DMS153 (cell line): ENCODE results near the gene NRGN.

Experiments
- DNase-seq: peaks from one replicate; lab custom pipeline; 2025; lab: John Stamatoyannopoulos, UW

Gene NRGN

DNA sequence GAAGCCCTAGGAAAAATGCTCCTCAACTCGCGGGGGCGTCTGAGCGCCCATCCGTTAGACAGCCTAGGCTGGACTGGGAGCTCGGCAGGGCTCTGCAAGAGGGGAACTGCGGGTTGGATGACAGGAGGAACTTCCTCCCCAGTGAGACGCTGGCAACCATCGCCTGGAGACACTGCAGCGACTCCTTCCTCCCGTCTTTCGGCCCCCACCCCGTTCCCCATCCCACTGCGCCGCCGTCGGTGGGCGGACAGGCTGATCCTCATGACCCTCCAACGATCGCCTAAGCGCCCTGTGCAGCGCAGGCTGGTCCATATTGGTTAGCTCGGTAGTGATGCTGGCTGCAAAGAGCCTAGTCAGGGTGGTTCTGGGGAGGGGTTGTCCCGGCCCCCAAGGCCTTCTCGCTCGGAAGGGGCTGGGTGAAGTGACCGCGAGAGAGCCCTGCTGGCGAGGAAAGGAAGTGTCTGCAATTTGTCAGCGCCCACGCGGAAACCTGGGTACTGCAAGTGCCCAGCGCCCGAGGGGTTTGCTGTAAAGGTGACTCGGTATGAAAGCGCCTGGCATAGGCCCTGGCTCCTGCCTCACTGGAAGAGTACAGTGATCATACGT, 638 bp downstream of the NRGN start:
- no peak for DNase-seq

DNA sequence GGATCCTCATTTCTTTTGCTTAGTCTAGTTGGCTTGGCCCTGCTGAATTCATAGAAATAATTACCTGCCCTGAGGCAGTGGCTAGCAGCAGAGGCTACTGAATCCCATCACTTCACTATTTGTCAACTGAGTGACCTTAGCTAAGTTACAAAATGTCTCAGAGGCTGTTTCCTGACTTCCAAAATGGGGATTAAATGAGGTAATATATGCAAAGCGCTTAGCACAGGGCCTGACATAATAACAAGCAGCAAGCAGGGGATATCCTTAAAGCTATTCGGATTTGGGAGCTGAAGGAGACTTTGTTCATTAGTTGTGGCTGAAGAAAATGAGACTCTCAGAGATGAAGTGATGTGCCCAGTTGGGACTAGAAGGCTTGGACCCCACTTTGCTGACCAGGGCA, 2.8 kb downstream of the NRGN start:
- DNase-seq: no peak

DNA sequence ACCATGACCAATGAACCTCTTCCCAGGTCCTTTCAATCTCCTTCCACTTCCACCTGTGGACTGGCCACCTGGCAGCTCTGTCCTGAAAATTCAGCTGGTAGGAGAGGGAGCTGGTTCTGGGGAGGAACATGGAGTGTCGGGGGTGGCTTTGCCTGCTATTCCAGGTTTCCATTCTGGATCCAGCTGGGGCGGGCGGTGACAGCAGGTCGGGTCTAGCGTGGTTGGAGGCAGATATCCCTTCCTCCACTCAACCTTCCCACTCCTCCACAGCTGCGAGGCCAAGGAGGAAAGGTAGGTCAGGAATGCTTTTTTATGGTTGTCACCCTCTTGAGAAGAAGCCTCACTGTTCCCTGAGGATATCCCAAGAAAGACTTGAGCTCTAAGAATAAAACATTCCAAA, 3.3 kb downstream of the NRGN start:
- DNase-seq: no peak

DNA sequence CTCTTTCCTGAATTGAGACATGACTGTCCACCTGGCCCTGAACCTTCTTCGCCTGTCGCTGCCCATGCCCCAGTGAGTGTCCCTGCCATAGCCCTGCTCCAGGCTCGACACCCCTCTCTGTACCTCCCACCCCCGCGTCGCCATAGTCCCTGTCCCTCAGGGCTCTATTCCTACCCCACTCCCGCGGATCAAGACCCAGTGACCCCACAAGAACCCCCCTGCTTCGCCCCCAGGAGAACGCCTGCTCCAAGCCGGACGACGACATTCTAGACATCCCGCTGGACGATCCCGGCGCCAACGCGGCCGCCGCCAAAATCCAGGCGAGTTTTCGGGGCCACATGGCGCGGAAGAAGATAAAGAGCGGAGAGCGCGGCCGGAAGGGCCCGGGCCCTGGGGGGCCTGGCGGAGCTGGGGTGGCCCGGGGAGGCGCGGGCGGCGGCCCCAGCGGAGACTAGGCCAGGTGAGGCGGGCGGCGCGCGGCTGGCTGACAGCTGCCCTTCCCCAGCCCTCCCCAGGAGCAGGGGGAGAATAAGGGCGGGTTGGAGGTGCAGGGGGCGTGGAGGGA, 5.6 kb downstream of the NRGN start:
- DNase-seq: no peak

DNA sequence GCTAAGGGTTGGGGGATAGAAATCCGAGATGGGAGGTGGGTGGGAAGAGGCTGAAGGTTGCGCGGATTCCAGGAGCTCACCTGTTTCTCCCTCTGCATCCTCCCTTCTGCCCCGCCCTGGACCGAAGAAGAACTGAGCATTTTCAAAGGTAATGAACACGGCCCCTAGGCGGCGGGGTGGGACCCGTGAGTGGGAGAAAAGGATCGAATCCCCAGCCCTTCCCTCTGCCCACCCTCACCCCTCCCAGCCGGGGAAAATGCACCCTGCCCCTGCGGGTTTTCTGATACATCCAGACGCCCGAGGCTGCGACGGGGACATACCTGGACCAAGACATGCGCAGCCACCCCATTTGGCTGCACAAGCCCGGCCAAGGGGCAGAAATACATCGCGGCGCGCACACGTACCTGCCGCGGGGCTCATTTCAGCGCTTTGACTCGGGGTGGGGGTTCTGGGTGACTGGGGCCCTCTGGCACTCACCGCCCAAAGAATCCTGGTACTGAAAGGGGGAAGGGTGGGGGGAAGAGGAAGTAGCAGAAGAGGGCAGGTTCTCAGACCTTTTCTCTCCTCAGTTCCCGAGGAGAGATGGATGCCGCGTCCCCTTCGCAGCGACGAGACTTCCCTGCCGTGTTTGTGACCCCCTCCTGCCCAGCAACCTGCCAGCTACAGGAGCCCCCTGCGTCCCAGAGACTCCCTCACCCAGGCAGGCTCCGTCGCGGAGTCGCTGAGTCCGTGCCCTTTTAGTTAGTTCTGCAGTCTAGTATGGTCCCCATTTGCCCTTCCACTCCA, 6.3 kb downstream of the NRGN start:
- no peak for DNase-seq

GRCh38 chr11:124746621-124747243, 7.0 kb downstream of the NRGN start:
- DNase-seq: peak; percentile 47

- no peak for DNase-seq
Measured at GRCh38 chr11:124747406-124748099, 7.8 kb downstream of the NRGN start.

GRCh38 chr11:124748100-124748418, 8.3 kb downstream of the NRGN start:
- DNase-seq: no peak

GRCh38 chr11:124748481-124749343, 9.0 kb downstream of the NRGN start:
- DNase-seq: no peak

DNA sequence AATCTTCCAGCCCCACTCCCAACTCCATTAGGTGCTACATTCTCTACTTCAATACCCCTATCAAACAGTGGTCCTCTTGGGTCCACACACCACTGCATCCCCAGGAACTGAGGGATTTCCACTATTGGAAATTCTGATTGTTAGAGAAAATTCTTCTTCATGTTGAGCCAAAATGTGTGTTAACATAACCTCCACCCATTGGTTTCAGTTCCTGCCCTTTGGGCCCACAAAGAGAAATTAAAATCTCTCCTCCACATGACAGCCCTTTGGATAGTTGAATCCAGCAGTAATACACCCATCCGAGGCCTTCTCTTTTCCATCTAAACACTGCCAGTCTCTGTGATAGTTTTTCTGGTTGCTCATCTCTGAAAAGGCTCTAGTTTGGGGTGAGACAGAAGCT, 10.2 kb downstream of the NRGN start:
- no peak for DNase-seq

- no peak for DNase-seq
Measured at GRCh38 chr11:124751391-124751740, 11.6 kb downstream of the NRGN start.

GRCh38 chr11:124751741-124752470, 12.2 kb downstream of the NRGN start, which contains the start of gene VSIG2:
VSIG2 (minus strand) TSS chr11:124752255; CDS start chr11:124752137, 118 bp downstream.
- DNase-seq: no peak

DNA sequence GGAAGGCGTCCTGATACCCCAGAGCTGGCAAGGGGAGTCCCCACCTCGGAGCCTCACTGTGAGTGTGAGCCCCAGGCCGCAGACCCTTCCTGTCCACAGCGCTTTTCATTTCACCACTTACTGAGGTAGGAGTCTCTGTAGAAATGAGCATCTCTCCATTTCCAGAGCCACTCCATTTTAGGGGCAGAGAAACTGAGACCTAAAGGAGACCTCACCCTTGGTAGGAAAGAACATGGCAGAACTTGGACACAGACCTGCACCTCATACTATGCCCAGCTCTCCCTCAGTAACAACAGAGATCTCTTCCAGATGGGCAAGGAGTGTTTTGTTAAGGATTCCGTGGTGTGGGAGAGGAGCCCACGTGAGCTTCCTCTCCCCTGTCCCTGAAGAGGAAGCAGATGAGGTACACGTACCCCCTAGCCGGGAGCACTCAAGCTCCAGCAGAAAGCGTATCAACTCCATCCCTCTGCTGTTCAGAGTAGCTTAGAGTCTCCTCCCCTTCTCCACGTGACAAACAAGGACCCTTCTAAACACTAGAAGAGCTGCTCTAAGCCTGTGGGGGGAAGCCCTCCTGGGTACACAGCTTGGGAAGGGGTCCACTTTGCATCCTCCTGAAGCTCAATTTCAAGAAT, 12.8 kb downstream of the NRGN start:
- no peak for DNase-seq

DNA sequence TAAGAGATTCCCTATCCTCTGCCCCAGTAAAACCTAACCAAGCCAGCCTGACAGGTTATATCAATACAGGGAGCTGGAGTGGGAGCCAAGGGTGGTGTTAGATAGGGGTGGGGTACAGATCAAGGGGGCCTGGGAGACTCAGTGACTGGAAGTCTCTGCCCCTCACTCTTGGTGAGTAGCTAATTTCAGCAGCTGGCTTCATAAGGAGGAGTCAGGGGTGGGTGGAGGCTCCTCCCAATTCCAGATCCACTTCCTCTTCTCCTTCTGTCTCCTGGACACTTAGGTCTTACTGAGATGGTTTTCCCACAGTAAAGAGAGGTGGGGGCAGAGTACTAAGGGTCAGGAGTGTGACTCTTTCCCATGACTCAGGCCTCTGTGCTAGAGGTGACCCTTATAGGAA, 13.5 kb downstream of the NRGN start:
- DNase-seq: no peak

DNA sequence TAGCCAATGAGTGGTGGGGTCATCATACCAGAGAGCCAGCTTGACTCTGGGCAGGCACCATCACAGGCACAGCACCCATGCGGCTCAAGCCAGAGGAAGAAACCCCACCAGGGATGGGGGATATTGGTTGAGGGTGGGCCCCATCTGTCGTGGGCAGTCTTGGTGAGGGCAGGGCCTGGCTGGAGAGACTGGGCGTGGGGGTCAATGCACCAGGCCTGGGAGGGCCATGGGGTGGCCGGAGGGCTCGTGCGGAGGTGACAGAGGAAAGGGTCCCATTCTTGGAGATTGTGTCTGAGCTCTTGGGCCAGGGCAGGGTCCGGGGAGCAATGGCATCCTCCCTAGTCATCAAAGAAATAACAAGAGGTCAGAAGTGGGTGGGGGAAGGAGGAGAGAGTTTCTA, 13.9 kb downstream of the NRGN start:
- DNase-seq: no peak

DNA sequence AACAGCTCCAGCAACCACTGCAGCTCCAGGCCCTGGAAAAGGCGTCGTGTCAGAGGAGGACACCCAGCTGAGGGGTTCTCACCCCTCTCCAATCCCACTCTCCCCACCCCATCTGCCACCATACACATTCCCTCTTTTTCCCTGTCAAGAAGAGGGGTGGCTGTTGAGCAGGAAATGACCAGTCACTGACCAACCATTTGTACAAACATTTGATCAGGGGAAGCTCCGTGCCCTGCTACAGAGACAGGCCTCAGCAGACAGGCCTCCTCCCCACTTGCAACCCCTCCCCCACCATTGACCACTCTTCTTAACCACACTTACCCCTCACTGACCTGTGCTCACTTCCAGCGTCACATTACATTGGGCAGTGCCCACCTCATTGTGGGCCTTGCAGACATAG, 14.6 kb downstream of the NRGN start:
- no peak for DNase-seq

DNA sequence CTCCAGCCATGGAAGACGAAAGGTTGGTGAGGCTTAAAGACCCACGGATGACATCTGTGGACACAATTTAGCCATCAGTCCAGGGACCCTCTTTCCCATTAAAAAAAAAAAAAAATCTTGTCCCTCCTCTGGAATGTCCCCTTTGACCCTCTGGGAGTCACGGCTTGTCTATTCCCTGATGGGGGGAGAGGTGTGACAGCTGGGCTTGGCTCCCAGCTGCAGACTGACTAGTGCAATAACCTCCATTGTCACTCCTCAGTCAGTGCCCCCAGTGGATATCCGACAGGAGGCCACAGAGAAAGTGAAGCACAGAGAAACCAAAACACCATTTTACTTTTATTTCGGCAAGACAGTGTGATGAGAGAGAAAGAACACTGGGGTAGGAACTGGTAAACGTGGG, 15.0 kb downstream of the NRGN start:
- no peak for DNase-seq

DNA sequence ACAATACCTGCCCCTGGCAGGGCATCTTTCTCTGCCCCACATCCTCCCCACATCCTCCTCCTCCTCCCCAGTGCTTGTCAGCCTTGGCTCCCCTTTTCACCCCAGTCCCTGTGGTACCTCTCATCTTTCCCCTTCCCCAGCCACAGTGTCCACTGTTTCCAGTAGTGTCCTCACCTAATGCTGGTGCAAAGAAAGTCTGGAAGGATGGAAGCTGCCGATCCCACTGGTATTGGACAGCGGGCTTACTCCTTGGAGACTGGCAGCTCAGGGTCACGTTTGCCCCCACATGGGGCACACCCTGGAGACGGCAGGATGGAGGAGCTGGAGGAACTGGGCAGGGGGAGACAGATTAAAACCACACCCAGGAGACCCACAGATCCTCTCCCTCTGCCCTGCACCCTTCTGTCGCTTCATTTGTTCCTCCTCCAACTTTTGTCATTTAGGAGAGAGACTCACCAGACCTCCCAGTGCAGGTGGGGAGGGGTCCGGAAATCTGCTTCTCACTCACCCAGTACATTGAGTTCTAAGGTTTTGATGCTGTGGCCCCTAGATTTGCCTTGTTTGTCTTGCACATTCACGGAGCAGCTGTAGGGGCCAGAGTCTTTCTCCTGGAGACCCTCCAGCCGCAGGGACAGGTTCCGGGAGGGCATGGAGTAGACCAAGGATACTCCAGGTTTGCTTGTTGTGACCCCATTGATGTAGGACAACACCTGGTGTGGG, 16.5 kb downstream of the NRGN start:
- DNase-seq: no peak

DNA sequence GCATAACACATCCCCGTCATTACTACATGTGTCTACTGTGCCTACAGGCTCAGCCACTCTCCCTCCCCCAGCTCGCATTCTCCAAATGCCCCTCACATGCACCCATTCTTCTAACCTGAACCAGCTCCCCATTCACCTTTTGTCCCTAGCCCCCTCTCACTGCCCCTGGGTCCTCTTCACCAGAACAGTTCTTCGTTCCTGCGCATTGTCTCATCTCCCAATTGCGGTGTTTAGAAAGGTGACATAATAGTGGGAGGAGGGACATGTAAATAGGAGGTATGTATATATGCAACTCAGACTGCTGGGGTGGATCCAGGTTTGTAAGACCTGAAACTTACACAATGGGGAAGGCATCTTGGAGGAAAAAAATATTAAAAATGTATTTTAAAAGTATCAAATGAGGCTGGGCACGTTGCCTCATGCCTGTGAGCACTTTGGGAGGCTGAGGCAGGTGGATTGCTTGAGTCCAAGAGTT, 17.0 kb downstream of the NRGN start:
- DNase-seq: no peak

DNA sequence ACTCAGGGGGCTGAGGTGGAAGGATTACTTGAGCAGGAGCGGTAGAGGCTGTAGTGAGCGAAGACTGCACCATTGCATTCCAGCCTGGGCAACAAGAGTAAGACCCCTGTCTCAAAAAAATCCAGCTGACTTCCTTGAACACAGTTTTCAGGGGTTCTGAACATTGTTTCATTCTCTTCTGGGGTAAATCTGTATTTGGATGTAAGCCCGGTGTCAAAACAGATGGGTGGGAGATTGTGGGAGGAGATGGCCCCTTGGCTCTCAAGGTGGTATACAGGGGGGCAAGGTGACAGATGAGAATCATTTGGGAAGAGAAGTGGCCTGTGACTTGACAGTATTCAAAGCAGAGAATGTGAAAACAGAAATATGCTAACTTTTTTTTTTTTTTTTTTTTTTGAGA, 17.6 kb downstream of the NRGN start:
- DNase-seq: no peak
